Daoy (cell line): ENCODE data around the gene WDR91. TPM values are rescaled to one million over a fixed set of nuclear protein-coding genes. Genes with fewer than 3 reads are reported as not detected.

Source experiments
- DNase-seq: peaks from one replicate; pipeline ENCODE4 v3.0.0-alpha.2; 2015; ENCODE audit warnings: low read depth
- total RNA-seq: library from RNA; depleted of rRNA; stranded (reverse); fragments of >200 nt; shearing (Covaris generic); gene quantifications from 2 replicates; pipeline ENCODE4 v1.2.3, GENCODE V29; 2014

The WDR91 gene
- total RNA-seq, 1 experiment from 2014 or later, result 3.7 TPM

DNA sequence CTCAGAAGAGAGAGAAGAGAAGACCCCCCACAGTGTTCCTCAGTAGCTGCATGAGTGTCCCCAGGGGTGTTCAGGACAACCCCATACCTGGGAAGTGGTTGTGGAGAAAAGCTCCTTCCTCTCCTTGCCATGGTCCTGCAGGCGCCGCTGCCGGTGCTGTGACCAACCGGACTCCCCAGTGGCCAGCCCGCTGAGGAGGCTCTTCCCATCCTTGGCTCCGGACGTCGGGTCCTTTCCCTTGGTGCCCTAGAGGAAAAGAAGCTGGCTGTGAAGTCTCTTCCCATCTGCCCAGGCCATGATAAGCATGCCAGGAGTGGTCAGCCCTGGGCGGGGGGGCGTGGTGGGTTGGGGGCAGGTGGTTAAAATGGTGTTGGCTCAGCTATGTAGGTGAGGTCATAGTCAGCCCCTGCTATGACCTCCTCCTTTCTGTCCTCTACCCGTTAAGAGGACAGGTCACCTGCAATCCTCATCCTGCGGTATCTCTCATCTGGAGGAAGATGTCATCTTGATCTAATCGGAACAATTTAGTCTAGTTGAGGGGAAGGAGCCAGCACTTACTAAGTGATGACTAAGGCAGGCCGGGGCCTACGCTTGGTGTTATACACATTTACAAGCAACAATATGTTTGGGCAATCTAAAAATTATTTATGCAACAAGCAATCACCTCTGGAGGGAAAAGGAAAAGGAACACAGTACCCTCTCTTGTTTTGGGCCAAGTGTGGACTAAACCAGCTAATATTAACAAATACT lies 13.2 kb downstream of the WDR91 start:
- no peak for DNase-seq

DNA sequence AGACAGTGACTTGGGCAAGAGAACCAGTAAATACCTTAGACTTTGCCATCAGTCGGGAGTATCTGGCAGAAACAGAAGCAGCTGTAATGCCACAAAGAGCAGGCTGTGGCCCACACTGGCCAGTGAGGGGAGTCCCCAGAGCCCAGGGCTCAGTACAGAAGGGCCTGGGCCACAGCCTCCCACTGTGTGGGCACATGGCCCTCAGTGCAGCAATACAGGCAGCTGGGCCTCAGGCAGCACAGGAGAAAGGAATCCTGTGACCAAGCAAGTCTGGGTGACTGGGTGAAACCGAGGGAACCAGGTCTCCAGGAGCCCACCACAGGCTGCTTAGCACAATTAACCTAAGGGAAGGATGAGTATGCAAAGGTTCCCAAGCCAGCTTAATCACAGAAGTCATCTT lies 14.0 kb downstream of the WDR91 start:
- DNase-seq, result no peak

DNA sequence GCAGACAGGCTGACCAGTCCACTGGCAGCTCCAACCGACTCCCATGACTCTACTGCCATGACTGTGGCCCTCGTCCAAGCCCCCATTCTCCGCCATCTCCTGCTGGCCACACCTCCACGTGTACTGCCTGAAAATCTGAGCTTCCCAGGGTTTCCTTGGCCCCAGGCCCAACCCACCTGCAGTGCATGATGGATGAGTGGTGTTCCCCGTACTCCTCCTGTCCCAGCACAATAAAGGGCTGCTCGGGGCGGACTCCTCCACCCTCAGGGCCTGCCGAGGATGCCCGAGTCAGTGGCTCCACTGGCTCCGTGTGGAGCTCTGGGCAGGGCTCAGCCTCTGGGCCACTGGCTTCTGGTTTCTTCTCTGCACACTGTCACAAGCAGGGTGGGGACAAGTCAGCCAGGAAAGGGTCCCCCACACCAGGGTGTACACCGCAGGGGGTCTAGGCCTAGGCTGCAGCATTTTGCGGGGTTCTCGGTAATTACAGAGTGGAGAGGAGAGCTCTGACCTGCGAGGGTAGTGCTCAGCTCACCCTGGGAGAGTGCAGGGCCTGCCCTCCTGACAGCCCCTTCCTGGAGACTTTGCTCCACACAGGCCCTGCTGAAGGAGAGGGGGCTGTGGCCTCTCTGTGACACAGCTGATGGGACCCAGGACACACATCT lies 15.2 kb downstream of the WDR91 start:
- DNase-seq, result no peak

DNA sequence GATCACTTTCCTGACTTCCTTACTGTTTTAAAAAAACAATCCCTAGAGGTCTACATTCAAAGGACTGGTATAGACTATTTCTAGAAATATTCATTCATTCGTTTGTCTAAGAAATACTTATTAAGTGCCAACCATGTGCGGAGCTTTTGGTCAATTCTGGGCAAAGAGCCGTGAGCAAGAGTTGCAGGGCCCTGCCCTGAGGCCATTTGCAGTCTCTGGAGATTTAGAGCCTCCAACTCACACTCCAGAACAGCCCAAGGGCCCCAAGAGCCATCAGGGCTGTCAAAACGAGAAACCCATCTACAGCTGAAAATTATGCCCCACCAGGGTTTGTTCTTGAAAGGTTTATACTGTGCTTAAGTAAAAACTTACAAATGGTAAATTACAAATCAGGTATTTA lies 16.2 kb downstream of the WDR91 start:
- no peak for DNase-seq

DNA sequence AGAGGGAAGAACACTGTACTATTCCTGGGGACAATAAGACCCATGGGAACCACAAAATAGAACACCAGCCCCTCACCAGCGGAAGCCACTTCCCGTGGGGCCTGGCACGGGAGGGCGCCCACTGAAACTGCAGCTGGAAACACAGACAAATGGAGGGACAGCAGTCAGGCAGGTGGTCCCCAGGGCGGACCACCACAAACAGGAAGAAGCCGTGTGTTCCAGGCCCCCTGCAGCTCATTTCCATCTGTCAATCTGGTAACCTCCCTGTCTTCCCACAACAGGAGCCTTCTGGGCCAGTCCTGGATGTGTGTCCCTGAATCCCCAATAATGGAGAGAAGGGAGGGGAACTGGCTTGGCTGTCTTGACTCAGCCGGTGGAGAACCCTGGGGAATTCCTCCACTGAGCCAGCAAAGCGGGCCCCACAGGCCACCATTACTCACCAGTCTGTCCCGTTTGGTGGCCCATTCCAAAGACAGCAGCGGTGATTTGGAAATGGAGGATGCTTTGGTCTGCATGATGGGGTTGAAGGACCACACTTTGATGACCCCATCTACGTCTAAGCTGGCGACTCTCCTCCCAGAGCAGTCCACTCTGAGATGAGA lies 16.7 kb downstream of the WDR91 start:
- peak; percentile 41 for DNase-seq

DNA sequence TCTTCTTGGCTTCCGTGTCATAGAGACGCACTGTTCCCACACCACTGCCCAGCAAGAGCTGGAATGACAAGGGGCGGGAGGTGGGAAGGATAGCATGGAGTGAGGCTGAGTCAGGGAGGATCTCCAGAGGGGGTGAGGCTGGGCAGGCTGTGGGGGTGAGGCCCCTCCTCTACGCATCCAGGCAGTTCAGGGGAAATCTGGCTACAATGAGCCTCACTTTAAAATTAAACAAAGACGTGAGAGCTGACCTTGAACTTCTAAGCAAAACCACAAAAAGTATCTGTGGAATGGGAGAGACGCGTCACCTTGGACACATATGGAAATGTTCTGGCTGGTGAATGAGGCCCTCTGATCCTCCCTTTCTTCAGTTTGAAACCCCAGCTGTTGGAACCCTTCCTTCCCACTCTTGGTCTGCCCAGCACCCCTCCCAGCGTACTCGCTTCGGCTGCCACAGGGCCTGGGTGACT lies 17.7 kb downstream of the WDR91 start:
- peak; percentile 63 for DNase-seq

DNA sequence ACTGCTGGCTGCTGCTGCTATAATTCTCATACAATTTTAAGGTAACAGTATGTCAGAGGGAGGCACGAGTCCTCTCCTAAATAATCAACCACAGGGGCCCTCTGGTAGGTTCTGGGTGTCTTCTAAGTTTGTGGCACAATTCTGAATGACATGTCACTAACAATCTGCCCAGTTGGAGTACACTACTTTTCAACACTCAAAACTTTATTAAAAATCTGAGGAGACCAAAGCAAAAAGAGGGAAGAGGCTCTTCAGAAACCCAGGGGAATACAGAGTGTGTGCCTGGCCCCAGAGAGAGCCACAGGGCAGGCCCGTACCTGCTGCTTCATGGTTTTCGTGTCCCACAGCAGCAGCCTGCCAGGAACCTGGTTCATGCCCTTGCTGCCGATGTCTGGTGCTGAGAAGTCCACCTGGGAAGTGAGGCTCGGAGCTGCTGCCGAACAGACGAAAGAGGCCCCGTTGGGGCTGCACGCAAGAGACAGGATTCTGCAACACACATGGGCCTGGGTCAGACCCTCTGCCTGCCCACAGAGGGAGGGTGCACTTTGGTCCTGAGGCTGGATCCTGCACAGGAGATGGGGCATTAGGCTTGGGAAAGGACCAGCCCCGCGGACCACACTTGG lies 18.3 kb downstream of the WDR91 start:
- no peak for DNase-seq

DNA sequence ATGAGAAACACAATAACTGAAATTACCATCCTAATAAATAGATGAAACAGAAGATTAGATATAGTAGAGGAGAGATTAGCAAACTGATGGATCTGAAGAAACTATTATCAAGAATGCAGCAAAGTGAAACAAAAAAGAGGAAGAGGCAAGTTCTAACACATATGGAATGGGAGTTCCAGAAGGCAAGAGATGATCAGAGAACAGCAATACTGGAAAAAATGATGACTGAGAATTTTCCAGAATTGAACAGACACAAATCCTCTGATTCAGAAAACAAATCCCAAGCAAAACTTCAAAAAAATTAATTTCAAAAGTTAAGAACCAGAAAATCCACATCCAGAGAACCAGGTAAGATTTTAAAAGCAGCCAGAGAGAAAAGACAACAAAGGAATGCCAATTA lies 20.6 kb downstream of the WDR91 start:
- no peak for DNase-seq

DNA sequence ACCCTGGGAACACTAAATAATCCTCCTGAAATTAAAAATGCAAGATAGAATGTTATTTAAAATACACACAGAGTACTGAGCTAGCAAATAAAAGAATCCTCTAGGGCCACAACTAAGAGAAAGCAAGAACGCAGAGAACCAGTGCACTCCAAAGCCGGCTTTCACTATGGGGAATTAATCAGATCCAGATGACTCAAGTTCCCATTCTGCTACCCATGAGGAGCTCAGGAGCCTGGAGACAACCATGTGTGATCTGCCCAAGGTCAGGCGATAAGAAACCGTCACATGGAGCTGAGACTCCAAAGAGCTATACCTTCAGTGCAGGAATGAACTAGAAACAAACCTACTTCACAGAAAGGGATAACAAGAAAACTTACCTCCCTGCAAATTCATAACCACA lies 21.4 kb downstream of the WDR91 start:
- no peak for DNase-seq

DNA sequence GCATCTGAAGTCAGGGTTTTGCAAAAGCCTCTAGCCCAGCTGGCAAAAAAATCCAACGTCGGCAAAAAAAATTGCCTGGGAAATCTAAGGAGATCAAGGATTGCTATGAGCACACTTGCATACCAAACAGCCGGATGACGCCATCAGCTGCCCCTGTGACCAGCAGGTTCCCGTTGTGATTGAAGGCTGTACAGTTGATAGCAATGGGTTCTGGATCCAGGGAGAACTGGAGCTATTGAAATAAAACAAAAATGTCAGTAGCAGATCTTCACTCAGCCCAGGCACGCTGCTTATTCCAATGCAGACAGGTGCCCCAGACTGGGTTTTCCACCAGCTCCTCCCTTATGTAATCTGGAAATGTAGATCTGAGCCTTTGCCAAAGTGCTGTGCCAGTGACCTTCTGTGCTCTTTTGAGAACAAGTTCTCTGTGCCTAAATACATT lies 22.1 kb downstream of the WDR91 start:
- DNase-seq, result no peak

DNA sequence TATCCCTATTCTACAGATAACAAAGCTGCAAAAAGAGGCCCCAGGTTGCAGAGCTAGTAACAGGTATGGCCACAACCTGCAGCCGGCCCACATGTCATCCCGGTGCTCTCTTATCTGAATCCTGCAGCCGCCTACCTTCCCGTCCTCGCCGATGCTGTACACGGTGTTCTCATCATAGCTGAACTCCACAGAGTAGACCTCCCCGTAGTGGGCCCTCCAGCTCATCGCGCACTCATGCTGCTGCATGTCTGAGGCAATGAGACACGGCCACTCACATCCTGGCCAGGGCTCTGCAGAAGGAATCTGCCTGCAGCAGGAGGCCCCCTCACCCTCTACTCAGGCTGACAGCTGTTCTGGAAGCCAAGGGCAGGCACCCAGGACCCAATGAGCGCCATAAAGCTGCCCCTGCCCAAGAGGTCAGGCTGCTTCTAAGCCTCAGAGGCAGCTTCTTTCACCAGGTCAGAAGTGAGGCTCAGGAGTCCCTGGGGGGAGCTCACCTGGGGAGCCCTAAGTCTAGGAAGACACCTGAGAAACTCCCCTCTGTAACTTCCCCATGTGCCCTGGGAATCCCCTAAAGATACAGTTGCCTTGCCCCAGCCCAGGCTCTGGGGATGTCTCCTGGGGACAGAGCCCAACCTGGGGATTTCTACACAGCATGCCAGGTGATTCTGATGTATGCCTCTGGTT lies 22.9 kb downstream of the WDR91 start:
- DNase-seq, result no peak

DNA sequence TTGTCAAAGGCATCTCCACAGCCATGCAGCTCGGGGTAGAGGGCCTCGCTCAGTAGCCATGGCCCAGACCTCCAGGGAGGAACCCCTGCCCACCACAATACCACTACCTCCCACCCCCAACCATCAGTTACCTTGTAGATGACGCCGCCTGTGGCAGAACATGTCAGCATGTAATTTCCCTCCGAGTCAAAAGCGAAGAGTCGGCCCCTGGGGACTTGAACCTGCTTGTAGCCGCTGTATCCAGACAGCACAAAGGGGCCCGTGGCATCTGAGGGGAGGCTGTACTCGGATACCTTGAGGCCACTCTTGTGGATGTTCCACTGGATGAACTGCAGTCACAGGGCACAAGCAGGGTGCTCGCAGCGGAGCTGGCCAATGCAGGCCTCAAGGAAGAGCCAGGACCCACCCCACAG lies 24.5 kb downstream of the WDR91 start:
- DNase-seq, result no peak

DNA sequence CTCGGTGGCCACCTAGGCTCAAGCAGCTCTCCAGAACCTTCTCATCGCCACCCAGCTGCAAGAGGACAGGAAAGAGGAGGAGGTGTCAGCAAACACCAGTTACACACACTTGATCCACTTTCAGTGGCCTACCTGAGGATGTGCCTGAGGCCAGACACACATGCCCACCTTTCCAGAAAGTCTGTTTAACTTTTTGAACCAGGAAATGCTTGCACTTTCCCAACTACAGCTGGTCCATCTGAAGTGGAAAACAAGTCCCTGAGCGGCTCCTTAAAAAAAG lies 25.1 kb downstream of the WDR91 start:
- DNase-seq, result no peak

DNA sequence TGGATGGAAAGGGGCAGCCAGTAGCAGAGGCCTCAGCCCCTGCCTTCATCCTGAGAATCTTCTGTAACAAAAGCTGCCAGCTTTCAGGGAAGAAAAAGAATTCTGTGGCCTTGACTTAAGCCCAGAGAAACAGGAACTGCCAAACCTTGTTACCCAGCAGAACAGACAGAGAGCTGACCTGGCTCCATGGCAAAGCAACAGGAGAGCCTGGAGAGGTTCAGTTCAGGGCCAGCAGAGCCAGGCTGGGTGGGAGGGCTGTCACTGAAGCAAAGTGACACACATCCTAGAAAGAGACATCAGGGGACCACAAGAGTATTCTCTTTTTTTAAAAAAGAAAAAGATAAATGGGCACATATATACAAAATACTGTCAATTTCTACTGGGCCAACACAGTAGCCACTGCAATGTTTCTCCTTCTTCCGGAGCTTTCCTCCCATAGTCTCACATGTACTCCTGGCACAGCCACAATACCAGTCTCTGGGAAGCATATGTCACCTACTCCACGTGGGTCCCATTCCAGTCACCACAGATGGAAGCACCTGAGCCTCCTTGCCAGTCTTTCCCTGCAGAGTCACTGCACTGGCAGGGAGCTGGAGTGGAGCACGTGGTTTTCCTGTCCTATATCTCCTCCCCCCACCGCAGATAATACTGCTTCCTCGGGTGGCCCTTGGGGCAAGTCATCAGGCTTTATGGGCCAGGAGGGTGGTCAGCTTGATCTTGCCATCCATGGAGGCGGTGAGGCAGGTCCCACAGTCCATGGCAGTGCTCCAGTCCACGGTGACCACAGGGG lies 25.7 kb downstream of the WDR91 start:
- no peak for DNase-seq

DNA sequence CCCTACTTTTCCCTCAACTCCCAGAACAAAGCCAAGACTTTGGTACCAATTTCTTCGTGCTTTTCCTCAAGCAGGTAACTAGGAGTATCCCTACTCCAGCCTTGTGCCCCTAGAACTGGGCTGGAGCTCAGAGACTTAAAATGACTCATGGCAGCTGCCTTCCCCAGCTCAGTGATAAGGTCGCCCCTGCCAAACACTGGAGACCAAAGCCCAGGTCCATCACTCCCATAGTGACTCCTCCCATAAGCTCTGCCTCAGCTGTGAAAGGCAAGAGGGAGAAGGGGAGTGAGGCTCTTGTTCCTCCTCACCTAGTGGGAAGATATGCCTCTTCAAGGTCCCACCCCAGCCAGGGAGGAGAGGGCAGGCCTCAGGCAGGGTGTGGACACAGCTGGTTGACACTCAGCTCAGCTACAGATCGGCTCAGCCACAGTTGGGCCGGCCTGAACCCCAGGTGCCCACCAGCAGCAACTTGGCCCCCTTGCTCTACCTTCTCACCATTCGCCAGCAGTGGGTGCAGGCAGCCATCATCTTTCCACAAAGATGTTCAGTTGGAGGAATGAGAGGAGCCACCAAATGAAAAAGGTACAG lies 27.0 kb downstream of the WDR91 start:
- no peak for DNase-seq

DNA sequence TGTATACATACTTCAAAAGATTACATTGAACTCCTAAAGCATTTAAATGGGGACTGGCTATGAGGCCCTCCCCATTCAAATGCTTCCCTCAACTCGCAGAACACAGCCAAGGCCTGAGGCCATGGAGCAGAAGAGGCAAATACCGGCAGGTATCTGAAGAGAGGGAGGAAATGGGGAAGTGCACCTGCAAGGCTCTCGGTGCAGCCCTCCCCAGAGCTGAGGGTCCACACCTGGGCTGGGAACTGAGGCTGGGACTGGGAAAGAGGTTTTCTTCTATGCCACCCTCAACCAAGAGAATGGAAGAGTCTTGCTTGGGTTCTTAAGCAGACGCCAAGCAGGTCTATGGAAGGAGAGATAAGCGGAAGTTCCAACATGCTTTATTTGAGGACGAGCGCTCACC lies 27.8 kb downstream of the WDR91 start:
- DNase-seq, result no peak

DNA sequence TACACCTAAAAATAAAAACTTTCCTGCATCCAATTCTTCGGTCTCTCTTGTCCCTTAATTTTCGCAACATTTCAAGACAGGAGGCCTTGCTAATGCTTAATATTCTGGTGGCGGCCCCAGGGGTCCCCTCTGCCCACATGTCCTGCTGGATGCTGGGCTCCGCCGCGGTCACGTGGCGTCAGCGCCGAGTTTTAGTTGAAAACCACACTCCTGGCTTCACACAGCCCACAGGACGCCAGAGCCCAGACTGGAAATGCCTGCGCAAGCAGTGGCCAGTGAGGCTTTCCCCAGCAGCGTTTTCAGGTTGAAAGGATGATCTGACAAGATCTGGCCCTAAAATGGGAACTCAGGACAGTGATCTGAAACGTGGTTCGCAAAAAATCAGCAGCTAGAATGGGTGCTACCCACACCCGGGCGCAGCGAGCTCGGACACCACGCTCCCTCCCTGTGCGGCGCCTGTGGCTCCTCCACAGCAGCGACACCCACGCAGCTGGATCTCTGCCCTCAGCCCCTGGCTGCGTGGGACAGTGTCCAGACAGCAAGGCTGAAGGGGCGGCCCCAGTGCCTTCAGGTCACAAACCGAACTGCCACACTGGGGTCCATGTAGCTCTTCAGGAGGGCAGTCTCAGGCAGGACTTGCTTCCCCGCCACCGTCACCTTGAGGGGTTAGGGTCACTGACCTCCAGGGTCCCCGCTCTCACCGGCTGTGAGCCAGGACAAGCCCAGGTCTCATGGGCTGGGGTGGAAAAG lies 29.2 kb downstream of the WDR91 start:
- DNase-seq, result no peak

DNA sequence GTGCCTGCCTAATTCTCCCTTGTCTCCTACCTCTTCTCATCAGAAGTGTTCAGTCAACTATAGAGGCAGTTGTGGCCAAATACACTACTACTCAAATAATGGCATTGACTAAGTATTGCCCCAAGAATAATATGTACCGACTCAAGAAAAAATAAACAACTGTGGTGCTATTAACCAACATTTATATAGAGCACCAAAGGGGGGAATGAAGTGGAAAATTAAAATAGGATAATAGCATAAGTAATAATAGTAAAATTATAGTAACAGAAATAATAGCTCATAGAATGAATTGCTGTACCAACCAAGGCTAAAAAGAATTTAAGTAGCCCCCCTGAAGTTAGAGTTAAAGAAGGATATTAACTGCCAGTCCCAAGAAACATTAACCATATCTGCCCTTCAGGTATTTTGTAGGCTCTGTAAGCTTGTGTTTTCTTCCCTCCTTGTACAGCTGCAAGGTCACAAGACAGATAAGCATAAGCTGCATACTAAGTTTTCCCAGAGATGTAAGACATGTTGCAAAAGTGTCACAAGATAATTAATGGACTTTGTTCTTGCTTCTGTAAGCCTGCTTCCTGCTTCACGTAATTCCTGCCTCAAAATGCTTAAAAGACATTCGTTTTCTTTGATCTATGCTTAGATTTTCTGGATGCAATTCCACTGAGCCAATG lies 29.9 kb downstream of the WDR91 start:
- DNase-seq, result no peak

DNA sequence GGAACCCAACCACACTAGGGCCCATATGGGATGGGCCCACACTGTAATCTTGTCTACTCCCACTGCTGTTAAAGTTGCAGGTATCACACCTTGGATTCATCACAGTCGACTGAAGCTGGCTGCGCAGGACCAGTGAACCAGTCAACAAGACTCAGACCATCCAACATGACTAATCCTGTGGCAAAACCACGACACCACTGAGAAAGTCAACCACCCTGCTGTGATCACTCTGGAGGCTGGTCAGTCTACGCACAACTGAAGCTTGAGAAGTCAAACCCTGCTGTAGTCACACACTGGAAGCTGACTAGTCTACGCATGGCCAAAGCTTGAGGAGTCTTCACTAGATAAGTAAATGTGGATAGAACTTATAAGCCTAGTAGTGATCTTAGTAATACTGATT lies 31.2 kb downstream of the WDR91 start:
- no peak for DNase-seq
